GM23338 (cell line): ENCODE measurements around the gene SHISA7. TPM values are rescaled to one million over a fixed set of nuclear protein-coding genes. Genes with fewer than 3 reads are reported as not detected.

ENCODE experiments used
- ATAC-seq: fragments of 200-7000 bp; cut with Tn5 transposase; 3 replicates; pipeline ENCODE4 v1.9.1; 2020
- DNase-seq: peaks from one replicate; pipeline ENCODE4 v3.0.0-alpha.2; 2015; ENCODE audit warnings: low spot score
- H2AFZ ChIP-seq: fragments of 200-600 bp; sonication (generic); 2 replicates; pipeline ENCODE4 v1.8.0; 2016; ENCODE audit warnings: antibody characterized with exemption, mild to moderate bottlenecking, moderate library complexity
- H3F3A ChIP-seq: fragments of 200-600 bp; sonication (generic); replicated peaks from 2 replicates; pipeline ENCODE4 v1.8.0; 2017; ENCODE audit warnings: antibody characterized with exemption, mixed run types, low read depth
- H3K27ac ChIP-seq: fragments of 200-600 bp; sonication (generic); 2 replicates; pipeline ENCODE4 v1.6.1; 2016; ENCODE audit warnings: low read depth
- H3K27me3 ChIP-seq: fragments of 200-600 bp; sonication (generic); 2 replicates; pipeline ENCODE4 v1.8.0; 2016; ENCODE audit warnings: mild to moderate bottlenecking, mixed run types, moderate library complexity; ENCODE audit not compliant: insufficient read depth
- H3K36me3 ChIP-seq: fragments of 200-600 bp; sonication (generic); 2 replicates; pipeline ENCODE4 v1.8.0; 2016; ENCODE audit warnings: mild to moderate bottlenecking; ENCODE audit not compliant: insufficient read depth
- H3K4me1 ChIP-seq: fragments of 200-600 bp; sonication (generic); 2 replicates; pipeline ENCODE4 v1.8.0; 2016; ENCODE audit warnings: mild to moderate bottlenecking, moderate library complexity; ENCODE audit not compliant: insufficient read depth
- H3K4me2 ChIP-seq: fragments of 200-600 bp; sonication (generic); 2 replicates; pipeline ENCODE4 v1.7.1; 2017; ENCODE audit warnings: mixed run types
- H3K4me3 ChIP-seq: fragments of 200-600 bp; sonication (generic); 2 replicates; pipeline ENCODE4 v1.6.1; 2016; ENCODE audit warnings: mixed run types
- H3K79me2 ChIP-seq: fragments of 200-600 bp; sonication (generic); replicated peaks from 2 replicates; pipeline ENCODE4 v1.8.0; 2017; ENCODE audit warnings: mild to moderate bottlenecking; ENCODE audit not compliant: insufficient read depth
- H3K9me2 ChIP-seq: fragments of 200-600 bp; sonication (generic); 2 replicates; pipeline ENCODE4 v1.8.0; 2017; ENCODE audit not compliant: insufficient read depth
- H4K20me1 ChIP-seq: fragments of 200-600 bp; sonication (generic); replicated peaks from 2 replicates; pipeline ENCODE4 v1.8.0; 2017; ENCODE audit warnings: mild to moderate bottlenecking; ENCODE audit not compliant: insufficient read depth
- H3K27ac Mint-ChIP-seq: 2 replicates; pipeline ENCODE4 v1.8.0; 2020; ENCODE audit warnings: inconsistent platforms, mild to moderate bottlenecking, moderate library complexity, mixed read lengths
- H3K27me3 Mint-ChIP-seq: 3 replicates; pipeline ENCODE4 v1.8.0; 2022; ENCODE audit warnings: low read depth, mild to moderate bottlenecking, moderate library complexity, mixed read lengths, inconsistent platforms; ENCODE audit not compliant: insufficient read depth, poor library complexity
- H3K36me3 Mint-ChIP-seq: 3 replicates; pipeline ENCODE4 v1.8.0; 2021; ENCODE audit warnings: low read depth, mild to moderate bottlenecking, inconsistent platforms, moderate library complexity, mixed read lengths
- H3K4me1 Mint-ChIP-seq: 3 replicates; pipeline ENCODE4 v1.8.0; 2020; ENCODE audit warnings: mild to moderate bottlenecking, inconsistent platforms, mixed read lengths
- H3K4me3 Mint-ChIP-seq: 3 replicates; pipeline ENCODE4 v1.8.0; 2021; ENCODE audit warnings: moderate library complexity, mild to moderate bottlenecking, inconsistent platforms, mixed read lengths
- H3K9me3 Mint-ChIP-seq: 3 replicates; pipeline ENCODE4 v1.8.0; 2020; ENCODE audit warnings: moderate library complexity, mild to moderate bottlenecking, inconsistent platforms, mixed read lengths
- CREB1 ChIP-seq: fragments of 250-450 bp; sonication (Bioruptor Pico); IDR thresholded peaks from 2 replicates; pipeline ENCODE4 v1.5.0; 2020; ENCODE audit warnings: low read depth, mild to moderate bottlenecking, moderate library complexity
- EZH2 ChIP-seq: fragments of 200-600 bp; sonication (generic); IDR thresholded peaks from one replicate; pipeline ENCODE4 v1.8.0; 2017; ENCODE audit warnings: antibody characterized with exemption, mild to moderate bottlenecking, low read depth; ENCODE audit not compliant: unreplicated experiment
- EZH2phosphoT487 ChIP-seq: fragments of 200-600 bp; sonication (generic); IDR thresholded peaks from one replicate; pipeline ENCODE4 v1.8.1; 2018; ENCODE audit warnings: antibody characterized with exemption; ENCODE audit not compliant: unreplicated experiment
- NANOG ChIP-seq: IDR thresholded peaks from 2 replicates; pipeline ENCODE4 v1.6.1; 2016; ENCODE audit warnings: antibody characterized with exemption, borderline replicate concordance
- POLR2AphosphoS5 ChIP-seq: IDR thresholded peaks from 2 replicates; pipeline ENCODE4 v1.6.1; 2016; ENCODE audit warnings: antibody characterized with exemption, low read depth
- ZNF114 ChIP-seq: fragments of 250-450 bp; sonication (Bioruptor Pico); IDR thresholded peaks from 2 replicates; pipeline ENCODE4 v1.5.0; 2020; ENCODE audit warnings: mild to moderate bottlenecking, moderate library complexity
- ZNF331 ChIP-seq: fragments of 250-450 bp; sonication (Bioruptor Pico); IDR thresholded peaks from 2 replicates; pipeline ENCODE4 v1.5.0; 2020; ENCODE audit warnings: low read depth, mild to moderate bottlenecking, moderate library complexity
- polyA plus RNA-seq: library from polyadenylated mRNA; unstranded; fragments of >200 nt; fragmentation: Nextera tagmentation; extraction: Ambion mirVana; gene quantifications from 2 replicates; pipeline ENCODE4 v1.2.1, GENCODE V29; 2016
- total RNA-seq: library from RNA; depleted of rRNA; stranded (reverse); fragments of >200 nt; shearing (Covaris generic); gene quantifications from 2 replicates; pipeline ENCODE4 v1.2.3, GENCODE V29; 2014
- TF ChIP-seq, protein P1 (sequence below), 2 experiments: fragments of 200-600 bp in 1 of 2; sonication (generic) in 1 of 2; conservative IDR thresholded peaks; 2 replicates each; pipeline versions ENCODE4 v1.5.1 to v1.6.1; 2016 to 2017; ENCODE audit warnings: antibody characterized with exemption in 2 of 2, low read depth in 2 of 2, mild to moderate bottlenecking in 2 of 2, moderate library complexity in 1 of 2
- TF ChIP-seq, protein P2 (sequence below): fragments of 250-450 bp; sonication (Bioruptor Pico); IDR thresholded peaks from 2 replicates; pipeline ENCODE4 v1.5.0; 2020; ENCODE audit warnings: mild to moderate bottlenecking, moderate library complexity

The SHISA7 gene
- total and polyA plus RNA-seq, 2 experiments from 2014 or later: 0.32 to 1.4 TPM

DNA sequence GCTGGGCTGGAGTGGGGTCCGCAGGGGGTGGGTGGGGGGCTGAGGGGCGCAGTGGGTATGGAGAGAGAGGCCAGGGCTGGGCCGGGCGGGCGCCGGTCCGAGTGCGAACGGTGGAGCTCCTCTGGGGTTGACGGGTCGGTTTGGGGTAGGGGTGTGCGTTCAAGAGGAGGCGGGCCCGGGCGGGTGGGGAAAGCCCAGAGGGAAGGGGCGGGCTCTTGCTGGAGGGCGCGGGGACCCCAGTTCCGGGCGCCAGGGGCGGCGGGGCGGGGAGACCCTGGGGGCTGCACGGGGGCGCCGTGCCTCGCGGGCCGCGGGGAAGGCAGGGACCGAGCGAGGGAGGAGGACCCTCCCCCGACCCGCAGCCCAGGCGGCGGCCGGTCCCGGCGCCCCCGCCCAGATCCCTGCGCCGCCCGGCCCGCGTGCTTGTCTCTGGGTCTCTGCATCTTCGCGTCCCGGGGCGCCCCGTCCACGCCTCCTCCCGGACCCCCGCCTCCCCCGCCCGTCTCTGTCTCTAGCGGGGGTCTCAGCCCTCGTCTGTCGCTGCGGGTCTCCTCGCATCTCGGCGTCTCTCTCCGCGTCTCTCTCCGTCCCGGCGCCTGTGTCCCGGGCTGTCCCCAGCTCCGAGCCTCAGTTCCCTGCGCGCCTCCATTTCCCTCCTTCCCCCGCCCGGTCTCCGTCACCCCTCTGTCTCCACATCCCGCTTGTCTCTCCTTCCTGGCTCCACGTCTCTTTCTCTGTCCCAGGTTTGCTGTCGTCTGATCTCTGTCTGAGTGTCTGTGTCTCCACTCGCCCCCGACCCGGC is 8.3 kb upstream of the SHISA7 start:
- no peaks in the 10 kb centered on the region for H3K9me3 Mint-ChIP-seq
- H3K27ac ChIP-seq: no peak overlapping the region
- TF ChIP-seq EZH2: no peak
- no peak for TF ChIP-seq NANOG
- no peak for TF ChIP-seq POLR2AphosphoS5
- TF ChIP-seq, protein P1, sequence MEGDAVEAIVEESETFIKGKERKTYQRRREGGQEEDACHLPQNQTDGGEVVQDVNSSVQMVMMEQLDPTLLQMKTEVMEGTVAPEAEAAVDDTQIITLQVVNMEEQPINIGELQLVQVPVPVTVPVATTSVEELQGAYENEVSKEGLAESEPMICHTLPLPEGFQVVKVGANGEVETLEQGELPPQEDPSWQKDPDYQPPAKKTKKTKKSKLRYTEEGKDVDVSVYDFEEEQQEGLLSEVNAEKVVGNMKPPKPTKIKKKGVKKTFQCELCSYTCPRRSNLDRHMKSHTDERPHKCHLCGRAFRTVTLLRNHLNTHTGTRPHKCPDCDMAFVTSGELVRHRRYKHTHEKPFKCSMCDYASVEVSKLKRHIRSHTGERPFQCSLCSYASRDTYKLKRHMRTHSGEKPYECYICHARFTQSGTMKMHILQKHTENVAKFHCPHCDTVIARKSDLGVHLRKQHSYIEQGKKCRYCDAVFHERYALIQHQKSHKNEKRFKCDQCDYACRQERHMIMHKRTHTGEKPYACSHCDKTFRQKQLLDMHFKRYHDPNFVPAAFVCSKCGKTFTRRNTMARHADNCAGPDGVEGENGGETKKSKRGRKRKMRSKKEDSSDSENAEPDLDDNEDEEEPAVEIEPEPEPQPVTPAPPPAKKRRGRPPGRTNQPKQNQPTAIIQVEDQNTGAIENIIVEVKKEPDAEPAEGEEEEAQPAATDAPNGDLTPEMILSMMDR (conservative IDR thresholded peaks at IDR 0.05; ENCODE audit: low read depth in 2 of 2): no peak
- TF ChIP-seq ZNF114 (CRISPR knock-in tag): no peak
- no peaks in the 10 kb centered on the region for H3K36me3 ChIP-seq
- ATAC-seq: peak; percentile 17
- H3K4me2 ChIP-seq: peak overlapping the region; percentile 87
- H3K27me3 Mint-ChIP-seq: peaks cover 29% of the 10 kb centered on the region
- H3K27ac Mint-ChIP-seq: no peak overlapping the region
- H4K20me1 ChIP-seq: no peaks in the 10 kb centered on the region; the same call in 1 of the 2 replicates
- H2AFZ ChIP-seq: no peak overlapping the region
- peak overlapping the region; percentile 66 for H3K4me3 ChIP-seq
- peaks cover 3% of the 10 kb centered on the region; the same call in 1 of the 2 replicates for H3K4me1 ChIP-seq
- H3K27me3 ChIP-seq: peaks cover 52% of the 10 kb centered on the region
- 0 out of 2 replicates have a peak, but pooled peaks cover 4% of the 10 kb centered on the region for H3F3A ChIP-seq
- peaks cover 3% of the 10 kb centered on the region; the same call in 1 of the 3 replicates for H3K4me1 Mint-ChIP-seq
- peak overlapping the region; percentile 77 for H3K4me3 Mint-ChIP-seq
- no peaks in the 10 kb centered on the region for H3K79me2 ChIP-seq
- H3K9me2 ChIP-seq: no peaks in the 10 kb centered on the region
- H3K36me3 Mint-ChIP-seq: peaks cover 15% of the 10 kb centered on the region
- DNase-seq: peak; percentile 71

DNA sequence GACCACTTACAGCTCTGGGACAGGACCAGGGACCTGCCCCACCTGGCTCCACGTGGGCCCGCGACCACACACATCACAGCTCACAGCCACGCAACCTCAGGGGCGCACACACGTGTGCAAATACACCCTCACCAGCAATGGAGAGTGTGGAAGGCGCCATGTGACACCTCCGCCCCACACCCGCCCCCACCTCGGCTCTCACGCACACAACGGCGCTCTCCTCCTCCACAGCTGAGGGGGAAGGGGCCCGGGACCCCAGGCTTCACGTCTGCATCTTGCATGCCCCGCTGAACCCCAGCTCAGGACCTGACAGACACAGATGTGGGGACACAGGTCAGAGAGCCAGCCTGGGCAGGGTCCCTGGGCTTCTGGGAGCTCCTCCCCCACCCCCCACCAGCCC is 6.4 kb upstream of the SHISA7 start:
- peaks cover 3% of the 10 kb centered on the region; the same call in 1 of the 3 replicates for H3K4me1 Mint-ChIP-seq
- Histone ChIP-seq H3K79me2 (no peaks in the 10 kb centered on the region), H3F3A (0 out of 2 replicates have a peak, but pooled peaks cover 4% of the 10 kb centered on the region), H3K4me1 (peaks cover 3% of the 10 kb centered on the region; the same call in 1 of the 2 replicates), H3K4me2 (no peak overlapping the region), H3K9me2 (no peaks in the 10 kb centered on the region), H2AFZ (no peak overlapping the region), H3K27ac (no peak overlapping the region), H3K36me3 (no peaks in the 10 kb centered on the region), H4K20me1 (no peaks in the 10 kb centered on the region; the same call in 1 of the 2 replicates), H3K4me3 (no peak overlapping the region), H3K27me3 (peaks cover 70% of the 10 kb centered on the region)
- H3K27ac Mint-ChIP-seq: no peak overlapping the region
- ATAC-seq (no peak), DNase-seq (no peak)
- no peak overlapping the region for H3K4me3 Mint-ChIP-seq
- peaks cover 6% of the 10 kb centered on the region; the same call in 1 of the 3 replicates for H3K36me3 Mint-ChIP-seq
- H3K9me3 Mint-ChIP-seq: no peaks in the 10 kb centered on the region; the same call in 2 of the 3 replicates
- peaks cover 47% of the 10 kb centered on the region for H3K27me3 Mint-ChIP-seq
- TF ChIP-seq ZNF331 (CRISPR knock-in tag): no peak
- no peak for TF ChIP-seq CREB1 (CRISPR knock-in tag)
- TF ChIP-seq, protein P2, sequence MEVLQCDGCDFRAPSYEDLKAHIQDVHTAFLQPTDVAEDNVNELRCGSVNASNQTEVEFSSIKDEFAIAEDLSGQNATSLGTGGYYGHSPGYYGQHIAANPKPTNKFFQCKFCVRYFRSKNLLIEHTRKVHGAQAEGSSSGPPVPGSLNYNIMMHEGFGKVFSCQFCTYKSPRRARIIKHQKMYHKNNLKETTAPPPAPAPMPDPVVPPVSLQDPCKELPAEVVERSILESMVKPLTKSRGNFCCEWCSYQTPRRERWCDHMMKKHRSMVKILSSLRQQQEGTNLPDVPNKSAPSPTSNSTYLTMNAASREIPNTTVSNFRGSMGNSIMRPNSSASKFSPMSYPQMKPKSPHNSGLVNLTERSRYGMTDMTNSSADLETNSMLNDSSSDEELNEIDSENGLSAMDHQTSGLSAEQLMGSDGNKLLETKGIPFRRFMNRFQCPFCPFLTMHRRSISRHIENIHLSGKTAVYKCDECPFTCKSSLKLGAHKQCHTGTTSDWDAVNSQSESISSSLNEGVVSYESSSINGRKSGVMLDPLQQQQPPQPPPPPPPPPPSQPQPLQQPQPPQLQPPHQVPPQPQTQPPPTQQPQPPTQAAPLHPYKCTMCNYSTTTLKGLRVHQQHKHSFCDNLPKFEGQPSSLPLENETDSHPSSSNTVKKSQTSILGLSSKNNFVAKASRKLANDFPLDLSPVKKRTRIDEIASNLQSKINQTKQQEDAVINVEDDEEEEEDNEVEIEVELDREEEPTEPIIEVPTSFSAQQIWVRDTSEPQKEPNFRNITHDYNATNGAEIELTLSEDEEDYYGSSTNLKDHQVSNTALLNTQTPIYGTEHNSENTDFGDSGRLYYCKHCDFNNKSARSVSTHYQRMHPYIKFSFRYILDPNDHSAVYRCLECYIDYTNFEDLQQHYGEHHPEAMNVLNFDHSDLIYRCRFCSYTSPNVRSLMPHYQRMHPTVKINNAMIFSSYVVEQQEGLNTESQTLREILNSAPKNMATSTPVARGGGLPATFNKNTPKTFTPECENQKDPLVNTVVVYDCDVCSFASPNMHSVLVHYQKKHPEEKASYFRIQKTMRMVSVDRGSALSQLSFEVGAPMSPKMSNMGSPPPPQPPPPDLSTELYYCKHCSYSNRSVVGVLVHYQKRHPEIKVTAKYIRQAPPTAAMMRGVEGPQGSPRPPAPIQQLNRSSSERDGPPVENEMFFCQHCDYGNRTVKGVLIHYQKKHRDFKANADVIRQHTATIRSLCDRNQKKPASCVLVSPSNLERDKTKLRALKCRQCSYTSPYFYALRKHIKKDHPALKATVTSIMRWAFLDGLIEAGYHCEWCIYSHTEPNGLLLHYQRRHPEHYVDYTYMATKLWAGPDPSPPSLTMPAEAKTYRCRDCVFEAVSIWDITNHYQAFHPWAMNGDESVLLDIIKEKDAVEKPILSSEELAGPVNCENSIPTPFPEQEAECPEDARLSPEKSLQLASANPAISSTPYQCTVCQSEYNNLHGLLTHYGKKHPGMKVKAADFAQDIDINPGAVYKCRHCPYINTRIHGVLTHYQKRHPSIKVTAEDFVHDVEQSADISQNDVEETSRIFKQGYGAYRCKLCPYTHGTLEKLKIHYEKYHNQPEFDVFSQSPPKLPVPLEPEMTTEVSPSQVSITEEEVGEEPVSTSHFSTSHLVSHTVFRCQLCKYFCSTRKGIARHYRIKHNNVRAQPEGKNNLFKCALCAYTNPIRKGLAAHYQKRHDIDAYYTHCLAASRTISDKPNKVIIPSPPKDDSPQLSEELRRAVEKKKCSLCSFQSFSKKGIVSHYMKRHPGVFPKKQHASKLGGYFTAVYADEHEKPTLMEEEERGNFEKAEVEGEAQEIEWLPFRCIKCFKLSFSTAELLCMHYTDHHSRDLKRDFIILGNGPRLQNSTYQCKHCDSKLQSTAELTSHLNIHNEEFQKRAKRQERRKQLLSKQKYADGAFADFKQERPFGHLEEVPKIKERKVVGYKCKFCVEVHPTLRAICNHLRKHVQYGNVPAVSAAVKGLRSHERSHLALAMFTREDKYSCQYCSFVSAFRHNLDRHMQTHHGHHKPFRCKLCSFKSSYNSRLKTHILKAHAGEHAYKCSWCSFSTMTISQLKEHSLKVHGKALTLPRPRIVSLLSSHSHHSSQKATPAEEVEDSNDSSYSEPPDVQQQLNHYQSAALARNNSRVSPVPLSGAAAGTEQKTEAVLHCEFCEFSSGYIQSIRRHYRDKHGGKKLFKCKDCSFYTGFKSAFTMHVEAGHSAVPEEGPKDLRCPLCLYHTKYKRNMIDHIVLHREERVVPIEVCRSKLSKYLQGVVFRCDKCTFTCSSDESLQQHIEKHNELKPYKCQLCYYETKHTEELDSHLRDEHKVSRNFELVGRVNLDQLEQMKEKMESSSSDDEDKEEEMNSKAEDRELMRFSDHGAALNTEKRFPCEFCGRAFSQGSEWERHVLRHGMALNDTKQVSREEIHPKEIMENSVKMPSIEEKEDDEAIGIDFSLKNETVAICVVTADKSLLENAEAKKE (CRISPR knock-in tag): no peak
- TF ChIP-seq, protein P1 (conservative IDR thresholded peaks at IDR 0.05; ENCODE audit: low read depth in 2 of 2): no peak
- TF ChIP-seq EZH2phosphoT487: no peak
